Fibroblast of villous mesenchyme (primary cell): Measurements from ENCODE around the gene MRPL12. TPM values are rescaled to one million over a fixed set of nuclear protein-coding genes. Genes with fewer than 3 reads are reported as not detected.

ENCODE experiments used
- DNase-seq: peaks from one replicate; pipeline ENCODE4 v3.0.0-alpha.2; 2010; ENCODE audit warnings: low read depth
- H3K4me3 ChIP-seq: 2 replicates; pipeline ENCODE4 v1.5.1; 2011; ENCODE audit warnings: low read depth, mild to moderate bottlenecking, low read length
- total RNA-seq: library from RNA; depleted of rRNA; stranded (reverse); fragments of >200 nt; gene quantifications from 2 replicates; pipeline ENCODE4 v1.2.3, GENCODE V29; 2012
- TF ChIP-seq, protein P1 (sequence below): IDR thresholded peaks from 2 replicates; pipeline ENCODE4 v1.5.1; 2012; ENCODE audit warnings: low read depth, mild to moderate bottlenecking, low read length; ENCODE audit not compliant: insufficient read depth

The MRPL12 gene
- total RNA-seq, 1 donor = 12.1 TPM

DNA sequence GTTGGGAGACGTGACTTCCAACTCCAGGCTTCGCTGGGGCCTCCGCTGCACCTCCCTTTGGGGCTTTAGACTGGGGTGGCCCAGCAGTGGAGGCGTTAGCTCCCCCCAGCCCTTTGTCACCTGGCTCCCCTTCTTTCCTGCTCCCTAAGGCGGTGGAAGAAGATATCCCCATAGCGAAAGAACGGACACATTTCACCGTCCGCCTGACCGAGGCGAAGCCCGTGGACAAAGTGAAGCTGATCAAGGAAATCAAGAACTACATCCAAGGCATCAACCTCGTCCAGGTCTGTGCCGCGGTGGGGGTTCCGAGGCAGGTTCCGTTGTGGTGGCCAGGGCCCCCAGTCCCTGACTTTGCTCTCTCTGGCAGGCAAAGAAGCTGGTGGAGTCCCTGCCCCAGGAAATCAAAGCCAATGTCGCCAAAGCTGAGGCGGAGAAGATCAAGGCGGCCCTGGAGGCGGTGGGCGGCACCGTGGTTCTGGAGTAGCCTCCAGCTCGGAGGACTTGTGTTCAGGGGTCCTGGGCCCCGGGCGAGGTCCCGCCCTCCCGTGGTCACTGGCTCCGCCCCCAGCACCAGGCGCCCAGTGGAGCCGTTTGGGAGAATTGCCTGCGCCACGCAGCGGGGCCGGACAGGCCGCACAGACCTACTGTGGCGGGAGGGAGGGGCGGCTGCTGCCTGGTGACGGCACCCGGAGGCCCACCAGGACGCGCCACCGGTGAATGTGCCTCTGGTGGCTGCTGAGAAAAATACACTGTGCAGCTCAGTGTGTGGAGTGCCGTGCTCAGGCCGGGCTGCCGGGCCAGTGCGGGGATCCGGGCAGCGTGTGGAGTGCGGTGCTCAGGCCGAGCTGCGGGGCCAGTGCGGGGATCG, 3.8 kb downstream of the MRPL12 start:
- TF ChIP-seq, protein P1, sequence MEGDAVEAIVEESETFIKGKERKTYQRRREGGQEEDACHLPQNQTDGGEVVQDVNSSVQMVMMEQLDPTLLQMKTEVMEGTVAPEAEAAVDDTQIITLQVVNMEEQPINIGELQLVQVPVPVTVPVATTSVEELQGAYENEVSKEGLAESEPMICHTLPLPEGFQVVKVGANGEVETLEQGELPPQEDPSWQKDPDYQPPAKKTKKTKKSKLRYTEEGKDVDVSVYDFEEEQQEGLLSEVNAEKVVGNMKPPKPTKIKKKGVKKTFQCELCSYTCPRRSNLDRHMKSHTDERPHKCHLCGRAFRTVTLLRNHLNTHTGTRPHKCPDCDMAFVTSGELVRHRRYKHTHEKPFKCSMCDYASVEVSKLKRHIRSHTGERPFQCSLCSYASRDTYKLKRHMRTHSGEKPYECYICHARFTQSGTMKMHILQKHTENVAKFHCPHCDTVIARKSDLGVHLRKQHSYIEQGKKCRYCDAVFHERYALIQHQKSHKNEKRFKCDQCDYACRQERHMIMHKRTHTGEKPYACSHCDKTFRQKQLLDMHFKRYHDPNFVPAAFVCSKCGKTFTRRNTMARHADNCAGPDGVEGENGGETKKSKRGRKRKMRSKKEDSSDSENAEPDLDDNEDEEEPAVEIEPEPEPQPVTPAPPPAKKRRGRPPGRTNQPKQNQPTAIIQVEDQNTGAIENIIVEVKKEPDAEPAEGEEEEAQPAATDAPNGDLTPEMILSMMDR = no peak
- no peak overlapping the region for H3K4me3 ChIP-seq
- no peak for DNase-seq

DNA sequence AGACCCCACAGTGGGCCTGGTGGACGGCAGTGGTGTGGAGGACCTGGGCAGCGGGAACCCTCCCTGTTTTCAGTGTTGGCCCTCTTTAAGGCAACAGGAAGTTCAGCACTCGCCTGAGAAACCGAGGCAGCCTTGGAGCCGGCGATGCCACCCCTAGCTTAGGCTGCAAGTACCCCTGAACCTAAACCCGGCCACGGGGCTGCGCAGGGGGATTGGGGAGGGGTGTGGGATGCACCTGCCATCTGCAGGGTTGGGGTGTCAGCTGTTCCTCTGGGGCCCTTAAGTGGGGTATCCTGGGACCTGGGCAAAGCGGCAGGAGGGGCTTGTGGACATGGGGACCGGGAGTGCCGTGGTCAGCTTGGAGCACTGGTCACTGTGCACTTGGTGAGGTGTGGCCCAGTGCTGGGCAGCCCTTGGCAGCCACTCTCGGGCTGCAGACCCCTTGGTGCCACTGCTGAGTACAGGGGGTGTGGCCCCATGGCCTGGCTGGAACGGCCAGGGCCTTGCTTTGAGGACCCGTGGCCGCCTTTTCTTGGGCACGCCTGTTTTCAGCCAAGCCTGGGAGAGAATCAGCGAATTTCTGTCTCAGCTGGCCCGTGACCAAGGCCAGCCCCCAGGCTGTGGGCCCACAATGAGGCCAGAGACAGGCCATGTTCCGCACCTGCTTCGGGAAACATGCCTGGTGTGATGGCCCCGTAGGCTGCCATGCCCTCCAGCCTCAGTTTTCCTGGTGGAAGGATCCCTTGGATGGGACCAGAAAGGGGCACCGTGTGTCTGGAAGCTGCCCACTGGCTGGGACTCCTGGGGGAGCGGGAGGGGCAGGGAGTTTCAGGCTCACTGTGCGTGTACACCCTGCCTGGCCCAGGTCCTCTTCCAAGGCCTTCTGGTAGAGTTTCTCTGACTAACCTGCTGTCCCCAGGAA, 4.8 kb downstream of the MRPL12 start:
- DNase-seq = no peak
- H3K4me3 ChIP-seq = no peak overlapping the region
- TF ChIP-seq, protein P1 = no peak

DNA sequence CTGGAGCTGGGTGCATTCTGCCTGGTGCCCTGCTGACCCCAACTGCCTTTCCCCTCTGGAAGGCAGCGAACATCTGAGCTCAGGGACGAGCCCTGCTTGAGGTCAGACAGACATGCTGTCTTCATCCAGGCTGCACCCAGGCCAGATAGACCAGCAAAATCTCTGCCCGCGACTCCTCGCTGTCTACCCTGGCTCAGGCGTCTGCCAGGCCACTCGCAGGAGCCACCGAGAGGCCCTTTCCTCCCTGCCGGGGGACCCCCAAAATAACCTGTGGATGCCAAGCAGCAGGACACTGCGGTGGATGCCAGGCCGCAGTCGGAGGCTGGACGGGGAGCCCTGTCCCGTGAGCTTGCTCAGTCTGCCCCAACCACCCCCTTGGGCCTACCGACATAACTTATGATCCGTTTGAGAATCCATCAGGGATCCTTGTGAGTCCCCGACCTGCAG, 5.6 kb downstream of the MRPL12 start:
- DNase-seq = no peak
- TF ChIP-seq, protein P1 = no peak
- H3K4me3 ChIP-seq = no peak overlapping the region

DNA sequence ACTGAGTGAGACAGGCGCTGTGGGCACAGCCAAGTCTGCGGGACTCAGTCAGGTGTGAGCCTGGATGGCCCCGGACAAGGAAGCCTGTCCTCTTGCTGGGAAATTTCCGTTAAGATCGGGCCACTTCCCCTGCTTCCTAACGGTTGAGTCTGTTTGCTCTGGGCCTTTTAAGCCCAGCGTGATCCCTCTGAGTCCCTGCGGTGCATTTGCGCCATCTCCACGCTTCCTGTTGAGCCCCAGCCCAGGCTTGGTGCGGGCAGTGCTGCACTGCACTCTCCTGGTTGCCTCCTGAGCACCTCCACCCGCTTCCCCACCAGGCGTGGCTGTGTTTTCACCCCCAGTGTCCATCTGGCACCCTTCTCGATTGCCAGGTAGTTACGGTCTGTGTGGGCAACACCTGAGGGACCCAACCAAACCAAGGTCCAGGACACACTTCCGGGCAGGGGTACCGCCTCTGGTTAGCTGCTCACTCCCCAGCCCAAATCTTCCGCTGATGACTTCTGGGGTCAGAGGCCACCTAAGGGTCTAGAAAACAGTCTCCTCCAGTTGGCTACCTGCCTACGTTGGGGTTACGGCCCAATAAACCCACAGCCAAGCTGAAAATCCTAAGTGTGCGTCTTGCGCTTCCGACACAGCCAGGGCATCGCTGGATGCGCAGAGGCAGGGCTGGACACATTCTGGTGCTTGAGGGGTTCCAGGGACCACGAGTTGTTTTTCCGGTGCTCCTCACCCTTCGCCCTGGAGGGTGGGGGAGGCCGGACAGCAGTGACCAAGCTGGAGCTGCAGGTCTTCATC, 7.5 kb downstream of the MRPL12 start:
- DNase-seq = peak; percentile 35
- TF ChIP-seq, protein P1 = no peak
- no peak overlapping the region for H3K4me3 ChIP-seq

DNA sequence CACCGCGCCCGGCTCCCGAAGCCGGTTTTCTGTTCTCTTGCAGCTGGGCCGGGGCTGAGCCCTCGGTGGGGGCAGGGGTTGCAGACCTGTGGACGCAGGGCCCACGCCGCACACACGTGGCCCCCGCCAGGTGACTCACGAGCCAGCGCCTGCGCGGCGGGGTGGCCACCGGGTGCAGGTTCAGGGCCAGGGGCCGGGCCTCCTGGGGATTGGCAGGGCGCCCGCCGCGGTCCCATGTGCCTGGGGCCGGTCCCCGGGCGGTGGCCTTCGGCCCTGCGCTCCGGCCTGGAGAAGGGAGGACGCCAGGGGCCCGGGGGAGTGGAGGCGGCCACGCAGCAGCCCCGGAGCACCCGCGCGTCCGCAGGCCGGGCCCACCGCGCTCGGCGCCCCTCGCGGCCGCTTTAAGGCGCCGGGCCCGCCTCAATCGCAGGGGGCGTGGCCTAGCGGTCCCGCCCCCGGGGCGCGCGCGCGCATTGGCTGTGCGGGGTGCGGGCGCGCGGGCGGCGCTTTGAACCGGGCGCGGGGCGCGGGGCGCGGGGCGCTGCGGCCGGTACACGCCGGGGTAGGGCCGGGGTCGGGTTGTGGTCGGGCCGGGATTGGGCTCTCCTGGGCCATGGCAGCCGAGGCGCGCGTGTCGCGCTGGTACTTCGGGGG, 8.8 kb downstream of the MRPL12 start, which contains the start of gene SLC25A10:
Gene SLC25A10, plus strand, starts transcription at position 471 of the 654 bp plus-strand sequence. Its CDS starts 143 bp downstream, at position 614.
- DNase-seq = peak; percentile 68
- TF ChIP-seq, protein P1 = no peak
- H3K4me3 ChIP-seq = peak within 1 kb of the TSS; percentile 66
